Spleen (tissue), 11 donors: ENCODE measurements around the gene PTH1R. TPM values are rescaled to one million over a fixed set of nuclear protein-coding genes. Genes with fewer than 3 reads are reported as not detected.

Experiments used
- DNase-seq: peaks from one replicate; pipeline ENCODE4 v3.0.0-alpha.2; 2020
- H3K27ac ChIP-seq, 8 donors: fragments of 200-600 bp; sonication (generic) in 7 of 8; 1 replicate in 4 of 8; 2 replicates in 4 of 8; pipeline versions ENCODE4 v1.5.0 to v1.8.0; 2016 to 2021; ENCODE audit warnings: inconsistent platforms in 4 of 8, mild to moderate bottlenecking in 4 of 8, moderate library complexity in 1 of 8
- H3K27me3 ChIP-seq, 7 donors: fragments of 200-600 bp; sonication (generic) in 6 of 7; replicated peaks in 1 of 7; 1 replicate in 4 of 7; 2 replicates in 3 of 7; pipeline versions ENCODE4 v1.5.0 to v1.8.0; 2016 to 2021; ENCODE audit warnings: inconsistent platforms in 3 of 7, mild to moderate bottlenecking in 1 of 7
- H3K36me3 ChIP-seq, 6 donors: fragments of 200-600 bp; sonication (generic) in 5 of 6; 1 replicate in 4 of 6; 2 replicates in 2 of 6; pipeline versions ENCODE4 v1.5.0 to v1.8.0; 2016 to 2021; ENCODE audit warnings: inconsistent platforms in 2 of 6
- H3K4me1 ChIP-seq, 6 donors: fragments of 200-600 bp; sonication (generic) in 5 of 6; 1 replicate in 3 of 6; 2 replicates in 3 of 6; pipeline versions ENCODE4 v1.5.0 to v1.8.0; 2016 to 2021; ENCODE audit warnings: inconsistent platforms in 3 of 6
- H3K4me3 ChIP-seq, 8 donors: fragments of 200-600 bp; sonication (generic) in 7 of 8; 1 replicate in 4 of 8; 2 replicates in 4 of 8; pipeline versions ENCODE4 v1.5.0 to v1.8.0; 2016 to 2021; ENCODE audit warnings: inconsistent platforms in 4 of 8, mild to moderate bottlenecking in 4 of 8, moderate library complexity in 2 of 8
- H3K9me3 ChIP-seq, 8 donors: fragments of 200-600 bp; sonication (generic) in 7 of 8; 1 replicate in 4 of 8; 2 replicates in 4 of 8; pipeline versions ENCODE4 v1.5.0 to v1.8.0; 2016 to 2021; ENCODE audit warnings: inconsistent platforms in 4 of 8
- POLR2A ChIP-seq, 3 donors: fragments of 450-650 bp; IDR thresholded peaks; one replicate each; pipeline ENCODE4 v1.5.1; 2017; ENCODE audit warnings: antibody characterized with exemption in 3 of 3, mild to moderate bottlenecking in 1 of 3
- POLR2AphosphoS5 ChIP-seq, 3 donors: sonication (generic); formaldehyde crosslinking; IDR thresholded peaks; one replicate each; pipeline ENCODE4 v1.5.1; 2017; ENCODE audit warnings: antibody characterized with exemption in 3 of 3
- WGBS, 5 donors: extraction: QIAGEN DNeasy Blood & Tissue Kit in 3 of 5; methylation state at CpG; one replicate each; pipeline versions ENCODE4 v1.1.5 to v1.1.7; 2013 to 2018; 5-methylcytosine and 5-hydroxymethylcytosine counted together
- intact Hi-C: fragments of 100-400 bp; cut with DNase I; formaldehyde crosslinking; loops from one replicate; pipeline ENCODE4 v1.15.0; 2023; ENCODE audit warnings: low total_unique reads
- polyA plus RNA-seq, 3 donors: library from polyadenylated mRNA; stranded (reverse); fragments of 200-250 nt; gene quantifications; one replicate each; pipeline ENCODE4 v1.2.1, GENCODE V29; 2013
- total RNA-seq, 7 donors: library from RNA; depleted of rRNA in 3 of 7; stranded (reverse); fragments of >200 nt in 3 of 7; fragmentation: NEBNext Ultra II Directional in 4 of 7; extraction: Animal tissue kit (Norgen Biotek cat#: 25700) in 4 of 7; gene quantifications; one replicate each; pipeline versions ENCODE4 v1.1.0 to v1.2.1, GENCODE V29; 2016 to 2021
- TF ChIP-seq, protein P1 (sequence below), 11 experiments: fragments of 200-600 bp in 7 of 11; fragments of 450-650 bp in 4 of 11; sonication (generic) in 4 of 11; IDR thresholded peaks in 8 of 11; conservative IDR thresholded peaks in 3 of 11; 1 replicate in 7 of 11; 2 replicates in 4 of 11; pipeline versions ENCODE4 v1.4.0 to v1.8.0; 2016 to 2021; ENCODE audit warnings: antibody characterized with exemption in 11 of 11, inconsistent platforms in 4 of 11, mild to moderate bottlenecking in 1 of 11
- donor health status: healthy with polysubstance abuse.
- donor health status: DM: no; HTN: no; CAD: no; lungs with moderate emphysema.
- donor health status: DM: no; HTN: no; CAD: no.
- donor health status: Bipolar disorder and iron deficiency.
- donor health status: healthy.
- donor health status: DM: no; HTN: no; CAD: no.
- donor health status: DM: yes; HTN: yes; CAD: no.

Gene PTH1R
- total and polyA plus RNA-seq, 10 donors = 5.1 to 190 (median 34.1) TPM

DNA sequence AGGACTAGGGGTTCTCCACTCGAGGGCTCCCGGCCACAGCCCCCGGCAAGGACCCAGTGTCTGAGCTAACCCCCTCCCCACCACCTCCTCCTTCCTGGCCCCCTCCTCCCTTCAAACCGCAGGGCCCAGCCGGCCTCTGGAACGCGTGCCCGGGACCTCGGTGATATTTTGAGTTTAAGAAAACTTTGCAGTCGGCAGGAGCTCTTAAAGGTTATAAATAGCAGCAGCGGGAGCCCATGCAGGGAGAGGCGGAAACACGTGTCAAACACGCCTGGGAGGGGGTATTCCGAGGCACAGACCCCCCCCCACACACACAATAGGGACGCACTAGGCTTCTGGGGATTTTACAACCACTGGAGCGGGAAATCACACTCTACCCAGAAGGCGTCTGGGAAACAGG, 3.1 kb upstream of the PTH1R start:
- TF ChIP-seq POLR2AphosphoS5 (IDR thresholded peaks at IDR 0.05) (no peak), POLR2A (IDR thresholded peaks at IDR 0.05) (no peak)
- TF ChIP-seq, protein P1, sequence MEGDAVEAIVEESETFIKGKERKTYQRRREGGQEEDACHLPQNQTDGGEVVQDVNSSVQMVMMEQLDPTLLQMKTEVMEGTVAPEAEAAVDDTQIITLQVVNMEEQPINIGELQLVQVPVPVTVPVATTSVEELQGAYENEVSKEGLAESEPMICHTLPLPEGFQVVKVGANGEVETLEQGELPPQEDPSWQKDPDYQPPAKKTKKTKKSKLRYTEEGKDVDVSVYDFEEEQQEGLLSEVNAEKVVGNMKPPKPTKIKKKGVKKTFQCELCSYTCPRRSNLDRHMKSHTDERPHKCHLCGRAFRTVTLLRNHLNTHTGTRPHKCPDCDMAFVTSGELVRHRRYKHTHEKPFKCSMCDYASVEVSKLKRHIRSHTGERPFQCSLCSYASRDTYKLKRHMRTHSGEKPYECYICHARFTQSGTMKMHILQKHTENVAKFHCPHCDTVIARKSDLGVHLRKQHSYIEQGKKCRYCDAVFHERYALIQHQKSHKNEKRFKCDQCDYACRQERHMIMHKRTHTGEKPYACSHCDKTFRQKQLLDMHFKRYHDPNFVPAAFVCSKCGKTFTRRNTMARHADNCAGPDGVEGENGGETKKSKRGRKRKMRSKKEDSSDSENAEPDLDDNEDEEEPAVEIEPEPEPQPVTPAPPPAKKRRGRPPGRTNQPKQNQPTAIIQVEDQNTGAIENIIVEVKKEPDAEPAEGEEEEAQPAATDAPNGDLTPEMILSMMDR (IDR thresholded peaks at IDR 0.05 in 8 of 11, conservative IDR thresholded peaks at IDR 0.05 in 3 of 11) = no peak
- DNase-seq = no peak
- H3K27ac ChIP-seq = peak overlapping the region in 5 of 8 donors; percentile 58 to 75 (median 65)
- intact Hi-C loops = no loop called here
- H3K4me1 ChIP-seq = peaks cover 8 to 66% (median 28%) of the 10 kb centered on the region in 6 donors
- H3K9me3 ChIP-seq = no peaks in the 10 kb centered on the region
- WGBS, 5 donors = 9 to 18% (median 14%) methylated on average over 16 to 18 of the region's 18 CpGs
- no peak overlapping the region for H3K4me3 ChIP-seq
- H3K36me3 ChIP-seq = no peaks in the 10 kb centered on the region
- H3K27me3 ChIP-seq = peaks cover 0 to 5% (median 0%) of the 10 kb centered on the region in 7 donors

DNA sequence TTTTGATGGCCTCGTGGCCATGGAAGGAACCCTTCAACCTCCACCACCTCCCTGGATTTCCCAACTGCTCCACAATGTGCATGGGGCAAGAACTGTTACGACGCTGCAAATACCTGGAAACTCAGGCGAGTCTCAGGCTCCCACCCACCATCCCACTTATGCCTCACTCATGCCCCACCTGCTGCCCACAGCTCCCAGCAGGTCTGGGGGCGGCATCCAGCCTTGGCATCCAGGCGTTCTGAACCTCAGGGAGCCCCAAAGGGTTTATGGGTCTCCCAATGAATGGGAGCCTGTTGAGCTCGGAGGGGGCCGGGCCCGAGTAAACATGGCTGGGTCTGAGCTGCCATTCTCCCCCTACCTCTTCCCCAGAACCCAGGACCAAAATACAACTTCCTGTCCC, 2.0 kb upstream of the PTH1R start:
- peaks cover 4 to 66% (median 33%) of the 10 kb centered on the region in 6 donors for H3K4me1 ChIP-seq

DNA sequence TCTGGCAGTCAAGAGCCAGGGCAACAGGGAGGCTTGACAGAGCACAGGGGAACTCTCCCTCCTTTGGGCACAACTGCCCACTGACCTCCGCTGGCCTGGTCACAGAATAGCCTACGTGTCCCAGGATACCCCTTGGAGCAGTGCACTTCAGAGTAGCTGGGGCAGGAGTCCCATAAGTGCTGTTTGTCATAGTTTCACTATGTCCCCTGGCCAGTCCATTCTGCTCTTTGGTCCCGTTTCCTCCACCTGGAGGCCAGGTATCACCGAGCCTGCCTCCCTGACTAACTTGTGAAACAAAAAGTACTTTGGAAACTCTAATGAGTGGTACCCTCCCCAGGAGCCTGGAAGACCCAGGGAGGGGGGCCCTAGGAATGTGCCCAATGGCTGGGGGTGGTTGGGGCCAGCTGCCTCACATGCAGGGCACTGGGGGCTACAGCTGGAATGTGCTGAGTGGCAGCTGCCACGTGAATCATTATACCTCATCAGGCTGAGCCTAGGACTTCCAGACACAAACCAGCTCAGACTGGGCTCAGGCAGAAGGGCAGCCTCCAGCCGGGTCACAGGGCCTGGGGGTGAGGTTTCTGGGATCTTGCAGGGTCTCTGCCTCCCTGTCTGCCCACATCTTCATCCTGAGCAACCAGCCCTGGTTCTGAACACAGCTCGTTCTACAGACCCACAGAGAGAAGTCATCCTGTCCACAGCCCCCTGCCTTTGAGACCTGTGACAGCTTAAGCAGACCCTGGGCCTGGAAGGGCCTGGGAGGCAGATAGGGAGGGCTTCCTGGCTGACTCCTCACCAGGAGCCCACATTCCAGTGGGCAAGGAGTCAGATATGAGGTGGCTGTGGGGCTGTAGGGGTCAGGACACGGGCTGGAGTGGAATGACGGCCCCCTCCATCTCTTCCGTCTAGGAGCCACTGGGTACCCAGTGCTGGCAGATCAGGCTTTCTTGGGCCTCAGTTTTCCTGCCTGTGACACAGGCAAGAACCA, 914 bp upstream of the PTH1R start:
- no peak for DNase-seq
- H3K4me3 ChIP-seq = no peak overlapping the region
- intact Hi-C loops = no loop called here
- H3K36me3 ChIP-seq = no peaks in the 10 kb centered on the region
- H3K4me1 ChIP-seq = peaks cover 5 to 66% (median 35%) of the 10 kb centered on the region in 6 donors
- TF ChIP-seq POLR2A (IDR thresholded peaks at IDR 0.05) = no peak
- TF ChIP-seq, protein P1 (IDR thresholded peaks at IDR 0.05 in 8 of 11, conservative IDR thresholded peaks at IDR 0.05 in 3 of 11) = no peak
- no peak for TF ChIP-seq POLR2AphosphoS5 (IDR thresholded peaks at IDR 0.05)
- peak overlapping the region in 1 of 8 donors; percentile 18 for H3K27ac ChIP-seq
- H3K9me3 ChIP-seq = no peaks in the 10 kb centered on the region
- H3K27me3 ChIP-seq = peaks cover 0 to 25% (median 12%) of the 10 kb centered on the region in 7 donors
- WGBS, 5 donors = 83 to 91% (median 85%) methylated on average over 6 to 10 of the region's 10 CpGs

More for the DNA sequence above, 2.0 kb upstream of the PTH1R start:
- Histone ChIP-seq H3K27ac (peak overlapping the region in 2 of 8 donors; percentile 62 to 71), H3K4me3 (no peak overlapping the region), H3K36me3 (no peaks in the 10 kb centered on the region), H3K27me3 (peaks cover 0 to 14% (median 1%) of the 10 kb centered on the region in 7 donors), H3K9me3 (no peaks in the 10 kb centered on the region)
- DNase-seq = no peak
- intact Hi-C loops = no loop called here
- TF ChIP-seq POLR2A (IDR thresholded peaks at IDR 0.05) (no peak), POLR2AphosphoS5 (IDR thresholded peaks at IDR 0.05) (no peak)
- TF ChIP-seq, protein P1 (IDR thresholded peaks at IDR 0.05 in 8 of 11, conservative IDR thresholded peaks at IDR 0.05 in 3 of 11) = no peak
- 84 to 94% (median 90%) methylated on average over 6 to 9 of the region's 9 CpGs for WGBS, 5 donors
